Peyer's patch (tissue), 4 donors: ENCODE results near the gene PIAS4. TPM values are rescaled to one million over a fixed set of nuclear protein-coding genes. Genes with fewer than 3 reads are reported as not detected.
A peak's percentile ranks its signal among the peaks of the same experiment; 100 is the strongest.

Experiments used
- DNase-seq, 3 donors: peaks; one replicate each; pipeline ENCODE4 v3.0.0-alpha.2; 2017 to 2019
- H3K27ac ChIP-seq, 4 donors: fragments of 200-600 bp; sonication (generic); one replicate each; pipeline ENCODE4 v1.5.1; 2016 to 2019
- H3K27me3 ChIP-seq, 2 donors: fragments of 200-600 bp; sonication (generic); one replicate each; pipeline ENCODE4 v1.5.1; 2019
- H3K36me3 ChIP-seq, 3 donors: fragments of 200-600 bp; sonication (generic); one replicate each; pipeline ENCODE4 v1.5.1; 2016 to 2019
- H3K4me1 ChIP-seq, 4 donors: fragments of 200-600 bp; sonication (generic); one replicate each; pipeline ENCODE4 v1.5.1; 2016 to 2019
- H3K4me3 ChIP-seq, 4 donors: fragments of 200-600 bp; sonication (generic); 1 replicate in 3 of 4; 2 replicates in 1 of 4; pipeline ENCODE4 v1.5.1; 2016 to 2019; ENCODE audit warnings: mild to moderate bottlenecking in 1 of 4
- H3K9me3 ChIP-seq, 4 donors: fragments of 200-600 bp; sonication (generic); one replicate each; pipeline ENCODE4 v1.5.1; 2016 to 2019; ENCODE audit warnings: mild to moderate bottlenecking in 1 of 4
- CTCF ChIP-seq, 6 experiments: fragments of 450-650 bp in 4 of 6; fragments of 200-600 bp in 2 of 6; sonication (generic) in 1 of 6; IDR thresholded peaks; one replicate each; pipeline ENCODE4 v1.5.1; 2017 to 2019; ENCODE audit warnings: antibody characterized with exemption in 6 of 6, mild to moderate bottlenecking in 3 of 6, moderate library complexity in 1 of 6
- POLR2A ChIP-seq, 2 donors: fragments of 450-650 bp; IDR thresholded peaks; one replicate each; pipeline ENCODE4 v1.5.1; 2017; ENCODE audit warnings: antibody characterized with exemption in 2 of 2, mild to moderate bottlenecking in 2 of 2, moderate library complexity in 2 of 2
- total RNA-seq, 4 donors: library from RNA; depleted of rRNA; stranded (reverse); fragments of >200 nt; gene quantifications; one replicate each; pipeline ENCODE4 v1.1.0, GENCODE V29; 2016

The PIAS4 gene
- total RNA-seq, 4 donors from 2014 or later, result 15.9 to 47.9 (median 24.2) TPM

GRCh38 chr19:4066682-4067395, 59.3 kb downstream of the PIAS4 start, which contains the start of gene ZBTB7A:
Gene ZBTB7A (minus strand): TSS chr19:4066899. CDS start chr19:4055232, 11,667 bp downstream.
- Histone ChIP-seq H3K4me3 (peak within 1 kb of the TSS; percentile 99 to 100 (median 100)), H3K27me3 (no peaks in the 10 kb centered on the region), H3K9me3 (no peaks in the 10 kb centered on the region), H3K4me1 (peaks cover 0 to 40% (median 22%) of the 10 kb centered on the region in 4 donors), H3K36me3 (peaks cover 0 to 4% (median 0%) of the 10 kb centered on the region in 3 donors), H3K27ac (peak within 1 kb of the TSS; percentile 99 to 100 (median 100))
- peak; percentile 88 to 96 (median 89) for DNase-seq
- TF ChIP-seq POLR2A (IDR thresholded peaks at IDR 0.05) (peak; percentile 63 to 66), CTCF (IDR thresholded peaks at IDR 0.05) (no peak)

GRCh38 chr19:4067396-4068046, 60.0 kb downstream of the PIAS4 start:
- Histone ChIP-seq H3K4me1 (peaks cover 0 to 33% (median 15%) of the 10 kb centered on the region in 4 donors), H3K4me3 (peak overlapping the region; percentile 99 to 100 (median 100)), H3K27me3 (no peaks in the 10 kb centered on the region), H3K9me3 (no peaks in the 10 kb centered on the region), H3K27ac (peak overlapping the region; percentile 99 to 100 (median 100)), H3K36me3 (peaks cover 0 to 4% (median 0%) of the 10 kb centered on the region in 3 donors)
- TF ChIP-seq POLR2A (IDR thresholded peaks at IDR 0.05) (peak; percentile 18 to 37), CTCF (IDR thresholded peaks at IDR 0.05) (no peak)
- peak in 1 of 3 donors; percentile 83 for DNase-seq

GRCh38 chr19:4068047-4068966, 60.8 kb downstream of the PIAS4 start:
- TF ChIP-seq POLR2A (IDR thresholded peaks at IDR 0.05) (no peak), CTCF (IDR thresholded peaks at IDR 0.05) (no peak)
- H3K27ac ChIP-seq, result peak overlapping the region; percentile 99 to 100 (median 100)
- H3K27me3 ChIP-seq, result no peaks in the 10 kb centered on the region
- H3K36me3 ChIP-seq, result no peaks in the 10 kb centered on the region
- H3K4me1 ChIP-seq, result peaks cover 0 to 25% (median 7%) of the 10 kb centered on the region in 4 donors
- peak overlapping the region; percentile 99 to 100 (median 100) for H3K4me3 ChIP-seq
- H3K9me3 ChIP-seq, result no peaks in the 10 kb centered on the region
- DNase-seq, result peak in 2 of 3 donors; percentile 72 to 76

- peak in 2 of 3 donors; percentile 71 to 84 for DNase-seq
- Histone ChIP-seq H3K4me1 (peaks cover 0 to 15% (median 2%) of the 10 kb centered on the region in 4 donors), H3K27me3 (no peaks in the 10 kb centered on the region), H3K36me3 (no peaks in the 10 kb centered on the region), H3K9me3 (no peaks in the 10 kb centered on the region), H3K27ac (peak overlapping the region in 1 of 4 donors; percentile 99), H3K4me3 (no peak overlapping the region)
- no peak for TF ChIP-seq CTCF (IDR thresholded peaks at IDR 0.05)
- no peak for TF ChIP-seq POLR2A (IDR thresholded peaks at IDR 0.05)
Observed at GRCh38 chr19:4069331-4069959, 61.9 kb downstream of the PIAS4 start.

GRCh38 chr19:4071610-4072009, 64.1 kb downstream of the PIAS4 start:
- no peaks in the 10 kb centered on the region for H3K27me3 ChIP-seq
- H3K36me3 ChIP-seq, result no peaks in the 10 kb centered on the region
- H3K9me3 ChIP-seq, result no peaks in the 10 kb centered on the region
- H3K27ac ChIP-seq, result no peak overlapping the region
- no peak overlapping the region for H3K4me3 ChIP-seq
- DNase-seq, result no peak
- no peak for TF ChIP-seq CTCF (IDR thresholded peaks at IDR 0.05)
- TF ChIP-seq POLR2A (IDR thresholded peaks at IDR 0.05), result no peak
- H3K4me1 ChIP-seq, result peaks cover 0 to 15% (median 2%) of the 10 kb centered on the region in 4 donors
